D341Med (cell line): ENCODE measurements around the gene STMN3.
"Not testable (repeated sequence)": the region's sequence is repeated elsewhere in the genome, so short reads cannot be mapped to it uniquely, and the experiment has no call there.

Experiments used
- DNase-seq: peaks from one replicate; pipeline ENCODE4 v3.0.0; 2012; ENCODE audit warnings: low spot score

Gene STMN3

DNA sequence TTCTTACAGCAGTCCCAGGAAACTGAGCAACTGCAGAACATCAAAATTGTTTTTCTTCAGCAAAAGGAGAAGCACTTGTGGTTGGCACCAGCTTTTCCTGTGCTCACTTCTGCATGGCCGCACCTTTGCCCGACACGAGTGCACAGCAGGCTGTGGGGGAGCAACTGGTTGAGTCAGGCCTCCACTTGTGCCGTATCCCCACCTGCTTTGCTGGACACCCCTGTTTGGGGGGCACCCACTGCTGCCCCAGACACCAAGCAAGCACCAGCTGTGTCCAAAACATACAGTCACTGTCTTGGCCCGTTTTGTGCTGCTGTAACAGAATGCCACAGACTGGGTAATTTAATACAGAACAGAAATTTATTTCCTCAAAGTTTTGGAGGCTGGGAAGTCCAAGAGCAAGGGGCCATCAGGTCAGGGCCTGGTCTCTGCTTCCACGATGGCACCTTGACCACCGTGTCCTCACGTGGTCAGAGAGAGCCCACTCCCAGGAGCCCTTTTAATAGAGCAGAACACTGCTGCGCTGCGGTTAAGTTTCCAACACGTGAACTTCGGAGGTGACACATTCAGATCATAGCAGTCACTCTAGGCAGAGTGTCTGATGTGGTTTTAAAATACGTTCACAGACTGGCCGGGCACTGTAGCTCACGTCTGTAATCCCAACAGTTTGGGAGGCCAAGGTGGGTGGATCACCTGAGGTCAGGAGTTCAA is 17.6 kb downstream of the STMN3 start:
- DNase-seq: no peak

DNA sequence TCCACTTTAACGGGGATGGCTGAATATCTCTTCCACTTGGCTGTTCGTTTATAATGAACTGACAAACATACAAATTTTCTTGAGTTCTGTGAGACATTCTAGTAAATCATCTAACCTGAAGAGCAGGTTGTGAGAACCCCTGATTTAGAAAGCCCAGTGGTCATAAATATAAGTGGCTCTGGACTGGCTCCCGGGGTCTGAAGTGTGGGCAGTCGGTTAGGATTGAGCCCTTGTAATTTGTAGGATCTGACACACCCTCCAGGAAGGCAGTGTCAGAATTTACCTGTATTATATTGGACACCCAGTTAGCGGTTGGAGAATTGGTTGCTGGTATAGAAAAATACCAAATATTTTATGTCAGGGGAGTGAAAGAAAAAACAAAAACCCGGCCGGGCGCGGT is 19.5 kb downstream of the STMN3 start:
- DNase-seq: no peak

DNA sequence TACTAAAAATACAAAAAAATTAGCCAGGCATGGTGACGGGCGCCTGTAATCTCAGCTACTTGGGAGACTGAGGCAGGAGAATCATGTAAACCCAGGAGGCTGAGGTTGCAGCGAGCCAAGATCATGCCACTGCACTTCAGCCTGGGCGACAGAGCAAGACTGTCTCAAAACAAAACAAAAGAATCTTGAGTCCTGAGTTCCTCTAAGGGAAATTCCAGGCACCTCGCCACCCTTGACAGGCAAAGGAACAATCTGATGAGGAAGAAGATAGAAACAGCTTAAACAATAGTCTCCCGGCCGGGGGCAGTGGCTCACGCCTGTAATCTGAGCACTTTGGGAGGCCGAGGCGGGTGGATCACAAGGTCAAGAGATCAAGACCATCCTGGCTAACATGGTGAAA is 21.8 kb downstream of the STMN3 start:
- DNase-seq: not testable (repeated sequence)

DNA sequence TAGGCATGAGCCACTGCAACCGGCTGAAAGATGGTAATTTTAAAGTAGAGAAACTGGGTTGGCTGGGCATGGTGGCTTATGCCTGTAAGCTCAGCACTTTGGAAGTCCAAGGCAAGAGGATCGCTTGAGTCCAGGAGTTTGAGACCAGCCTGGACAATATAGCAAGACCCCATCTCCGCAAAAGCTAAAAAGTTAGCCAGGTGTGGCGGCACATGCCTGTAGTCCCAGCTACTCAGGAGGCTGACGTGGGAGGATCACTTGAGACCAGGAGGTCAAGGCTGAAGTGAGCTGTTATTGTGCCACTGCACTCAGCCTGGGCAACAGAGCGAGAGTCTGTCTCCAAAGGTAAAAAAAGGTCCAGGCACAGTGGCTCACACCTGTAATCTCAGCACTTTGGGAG is 22.3 kb downstream of the STMN3 start:
- DNase-seq: not testable (repeated sequence)

DNA sequence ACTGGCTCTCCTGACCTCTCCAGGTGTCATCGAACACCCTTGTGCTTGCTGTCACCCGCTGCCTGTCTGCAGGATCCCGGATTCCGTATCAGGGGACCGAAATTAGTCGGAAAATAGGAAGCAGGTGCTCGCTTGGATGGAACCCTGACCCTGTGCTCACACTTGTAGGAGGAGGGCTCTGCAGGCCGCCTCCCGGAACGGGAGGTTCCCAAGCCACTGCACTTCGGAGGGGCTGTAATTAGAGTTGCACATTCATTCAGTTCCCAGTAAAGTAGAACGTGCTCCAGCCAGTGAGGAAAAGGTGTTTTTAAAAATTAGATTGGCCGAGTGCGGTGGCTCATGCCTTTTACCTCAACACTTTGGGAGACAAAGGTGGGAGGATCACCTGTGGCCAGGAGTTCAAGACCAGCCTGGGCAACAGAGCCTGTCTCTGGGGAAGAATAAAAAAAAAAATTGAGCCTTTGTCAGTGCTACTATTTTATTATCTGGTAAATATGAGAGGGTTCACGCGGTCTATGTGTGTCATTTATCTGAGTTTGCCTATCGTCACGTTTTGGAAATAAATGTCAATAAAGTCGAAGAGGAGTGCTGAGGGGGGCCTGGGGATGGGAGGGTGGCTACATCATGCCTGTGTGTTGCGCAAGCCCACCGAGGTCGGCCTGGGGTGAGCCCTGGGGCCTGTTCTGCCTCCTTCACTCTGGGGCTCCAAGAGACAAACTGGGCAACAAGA is 24.8 kb downstream of the STMN3 start:
- DNase-seq: peak; percentile 74

DNA sequence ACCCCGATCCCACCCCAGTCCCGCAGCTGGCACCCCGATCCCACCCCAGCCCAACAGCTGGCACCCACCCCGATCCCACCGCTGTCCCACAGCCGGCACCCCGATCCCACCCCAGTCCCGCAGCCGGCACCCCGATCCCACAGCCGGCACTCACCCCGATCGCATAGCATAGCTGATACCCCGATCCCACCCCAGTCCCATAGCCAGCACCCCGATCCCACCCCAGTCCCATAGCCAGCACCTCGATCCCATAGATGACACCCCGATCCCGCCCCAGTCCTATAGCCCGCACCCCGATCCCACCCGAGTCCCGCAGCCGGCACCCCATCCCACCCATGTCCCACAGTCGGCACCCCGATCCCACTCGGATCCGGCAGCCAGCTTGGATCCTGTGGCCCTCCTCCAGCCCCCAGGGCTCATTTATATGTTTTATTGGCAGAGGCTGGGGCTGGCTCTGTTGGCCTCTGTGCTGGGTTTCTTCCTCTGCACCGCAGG is 25.4 kb downstream of the STMN3 start:
- no peak for DNase-seq

DNA sequence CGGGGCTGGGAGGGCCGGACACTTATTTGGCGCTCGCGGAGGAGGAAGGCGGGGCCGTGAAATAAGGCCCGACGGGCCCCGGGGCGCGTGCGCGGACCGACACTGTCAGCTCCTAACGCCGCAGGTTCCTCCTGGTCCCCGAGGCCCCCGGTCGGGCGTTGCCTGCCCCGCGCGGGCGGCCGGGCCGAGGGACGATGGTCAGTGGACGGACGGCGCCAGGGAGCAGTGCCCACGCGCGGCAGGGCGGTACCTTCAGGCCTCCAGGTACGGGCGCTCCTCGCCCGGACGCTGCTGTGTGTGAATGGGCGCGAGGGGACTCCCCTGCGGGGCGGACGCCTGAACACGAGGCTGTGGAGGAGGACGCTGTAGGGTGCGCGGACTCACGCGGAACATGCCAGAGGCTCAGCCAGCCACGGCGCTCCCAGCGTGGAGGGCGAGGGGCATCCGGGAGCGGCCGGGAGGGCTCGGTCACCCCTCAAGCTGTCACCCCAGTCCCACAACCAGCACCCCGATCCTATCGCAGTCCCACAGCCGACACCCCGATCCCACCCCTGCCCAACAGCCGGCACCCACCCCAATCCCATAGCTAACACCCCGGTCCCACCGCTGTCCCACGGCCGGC is 26.0 kb downstream of the STMN3 start:
- DNase-seq: peak; percentile 98

DNA sequence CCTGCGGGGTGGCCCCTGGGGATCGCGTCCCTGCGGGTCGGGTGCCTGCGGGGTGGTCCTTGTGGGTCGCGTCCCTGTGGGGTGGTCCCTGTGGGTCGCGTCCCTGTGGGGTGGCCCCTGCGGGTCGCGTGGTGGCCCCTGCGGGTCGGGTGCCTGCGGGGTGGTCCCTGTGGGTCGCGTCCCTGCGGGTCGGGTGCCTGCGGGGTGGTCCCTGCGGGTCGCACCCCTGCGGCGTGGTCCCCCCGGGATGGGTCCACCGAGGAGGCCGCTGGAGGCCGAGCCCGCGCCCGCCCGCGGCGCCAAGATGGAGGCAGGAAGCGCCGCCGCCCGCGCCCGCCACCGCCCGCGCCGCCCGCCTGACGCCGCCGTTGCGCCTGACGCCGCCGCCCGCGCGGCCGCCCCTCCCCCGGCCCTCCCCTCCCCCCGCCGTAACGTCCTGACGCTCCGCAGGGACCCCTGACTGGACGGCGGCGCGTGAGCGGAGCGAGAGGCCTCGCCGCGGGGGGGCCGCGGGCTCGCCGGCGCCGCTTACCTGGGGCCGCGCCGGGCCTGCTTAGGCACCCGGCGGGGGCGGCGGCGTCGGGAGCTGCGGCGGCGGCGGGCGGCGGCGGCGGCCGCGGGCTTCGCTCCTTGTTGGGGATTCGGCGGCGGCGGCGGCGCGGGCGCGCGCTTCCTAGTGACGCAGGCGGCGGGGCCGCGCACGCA is 26.6 kb downstream of the STMN3 start, which contains the start of gene GMEB2:
Gene GMEB2 (minus strand): TSS at position 678 of the 705 bp plus-strand sequence. CDS start 7,704 bp downstream, outside the sequence.
- DNase-seq: peak; percentile 95

DNA sequence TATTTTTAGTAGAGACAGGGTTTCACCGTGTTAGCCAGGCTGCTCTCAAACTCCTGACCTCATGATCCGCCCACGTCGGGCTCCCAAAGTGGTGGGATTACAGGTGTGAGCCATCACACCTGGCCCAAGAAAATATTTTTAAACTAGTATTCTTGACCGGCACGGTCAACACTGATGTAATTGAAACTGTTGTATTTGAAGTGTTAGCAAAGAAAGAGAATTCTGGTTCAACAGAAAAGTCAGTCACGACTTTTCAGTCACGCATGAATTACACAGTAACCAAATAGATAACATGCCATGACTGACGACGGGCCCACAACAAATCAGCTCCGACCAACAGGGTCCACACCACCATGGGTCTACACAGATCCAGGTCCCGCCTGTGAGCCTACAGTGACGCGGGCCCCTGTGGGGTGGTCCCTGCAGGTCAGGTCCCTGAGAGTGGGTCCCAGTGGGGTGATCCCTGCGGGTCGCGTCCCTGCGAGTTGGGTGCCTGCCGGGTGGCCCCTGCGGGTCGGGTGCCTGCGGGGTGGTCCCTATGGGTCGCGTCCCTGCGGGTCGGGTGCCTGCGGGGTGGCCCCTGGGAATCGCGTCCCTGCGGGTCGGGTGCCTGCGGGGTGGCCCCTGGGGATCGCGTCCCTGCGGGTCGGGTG is 27.3 kb downstream of the STMN3 start:
- DNase-seq: peak; percentile 50

DNA sequence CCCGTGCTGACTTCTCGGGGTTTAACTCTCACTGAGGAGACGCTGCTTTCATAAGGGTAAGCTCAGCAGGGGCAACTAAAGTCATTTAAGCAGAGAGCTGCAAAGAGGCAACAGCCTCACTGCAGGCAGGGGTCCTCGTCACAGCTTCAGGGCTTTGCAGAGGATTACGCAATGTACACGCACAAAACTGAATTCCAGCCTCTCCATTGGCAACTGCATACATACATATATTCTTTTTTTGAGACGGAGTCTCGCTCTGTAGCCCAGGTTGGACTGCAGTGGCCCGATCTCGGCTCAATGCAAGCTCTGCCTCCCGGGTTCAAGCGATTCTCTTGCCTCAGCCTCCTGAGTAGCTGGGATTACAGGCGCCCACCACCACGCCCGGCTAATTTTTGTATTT is 28.7 kb downstream of the STMN3 start:
- no peak for DNase-seq

DNA sequence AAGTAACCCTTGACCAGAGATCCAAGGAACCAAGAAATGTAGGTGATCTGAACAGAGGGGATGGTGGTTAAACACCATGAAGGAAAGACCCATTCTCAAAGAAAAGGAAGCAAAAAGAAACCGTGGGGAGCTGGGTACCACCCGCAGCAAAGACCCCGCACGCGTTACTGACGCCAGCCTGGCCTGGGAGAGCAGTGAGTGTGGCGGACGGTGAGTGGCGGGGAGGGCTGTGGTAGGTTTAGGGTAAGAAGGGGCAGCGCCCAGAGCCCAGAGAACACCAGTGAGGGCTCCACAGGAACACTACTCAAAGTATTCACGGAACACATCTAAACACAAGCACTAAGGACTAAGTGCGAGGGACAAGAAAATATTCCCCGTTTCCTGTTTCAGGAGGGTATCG is 30.5 kb downstream of the STMN3 start:
- no peak for DNase-seq

DNA sequence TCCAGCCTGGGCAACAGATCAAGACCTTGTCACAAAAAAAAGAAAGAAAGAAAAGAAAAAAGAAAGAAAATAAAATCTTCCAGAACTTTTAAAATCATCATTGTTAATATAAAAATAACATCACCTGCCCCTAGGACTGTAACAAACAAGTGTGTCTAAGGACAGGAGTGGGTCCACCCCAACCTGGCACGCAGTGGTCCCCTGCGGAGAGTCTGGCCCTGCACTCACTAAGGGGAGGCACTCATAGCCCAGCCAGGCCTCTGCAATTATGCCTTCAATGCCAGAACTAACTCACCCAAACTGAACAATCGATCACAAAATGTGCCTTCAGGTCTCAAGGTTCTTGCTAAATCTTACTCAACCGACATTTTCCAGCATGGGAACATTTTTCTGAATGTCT is 31.1 kb downstream of the STMN3 start:
- no peak for DNase-seq

DNA sequence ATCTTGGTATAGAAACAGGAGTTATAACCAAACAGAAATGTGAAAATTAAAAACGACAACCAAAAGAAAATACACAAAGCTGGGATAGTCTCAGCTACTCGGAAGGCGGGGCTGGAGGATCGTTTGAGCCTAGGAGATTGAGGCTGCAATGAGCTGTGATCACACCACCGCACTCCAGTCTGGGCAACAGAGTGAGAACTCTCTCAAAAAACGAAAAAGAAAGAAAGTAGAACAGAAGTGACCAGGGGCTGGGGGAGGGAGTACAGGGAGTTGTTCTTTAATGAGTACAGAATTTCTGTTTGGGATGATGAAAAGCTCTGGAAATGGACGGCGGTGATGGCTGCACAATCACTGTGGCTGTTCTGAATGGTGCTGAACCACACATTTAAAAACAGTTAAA is 32.2 kb downstream of the STMN3 start:
- no peak for DNase-seq

DNA sequence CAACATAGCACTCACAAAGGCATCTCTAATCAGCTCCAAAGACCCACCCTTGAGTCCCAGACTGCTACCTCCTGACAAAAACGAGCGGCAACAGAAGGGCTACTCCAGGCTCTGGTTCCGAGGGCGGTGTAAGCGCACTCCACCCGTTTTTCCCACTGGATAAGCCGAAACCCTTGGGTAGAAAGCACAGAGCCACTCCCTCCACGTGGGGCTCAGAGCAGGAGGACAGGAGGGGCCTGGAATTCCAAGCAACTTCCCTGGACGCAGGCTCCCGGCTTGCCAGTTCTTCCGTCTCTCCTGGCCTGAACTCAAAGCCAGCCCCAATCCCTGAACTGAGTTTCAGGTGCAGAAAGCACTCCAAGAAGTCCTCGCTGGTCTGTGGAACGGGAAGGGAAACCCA is 33.7 kb downstream of the STMN3 start:
- no peak for DNase-seq

DNA sequence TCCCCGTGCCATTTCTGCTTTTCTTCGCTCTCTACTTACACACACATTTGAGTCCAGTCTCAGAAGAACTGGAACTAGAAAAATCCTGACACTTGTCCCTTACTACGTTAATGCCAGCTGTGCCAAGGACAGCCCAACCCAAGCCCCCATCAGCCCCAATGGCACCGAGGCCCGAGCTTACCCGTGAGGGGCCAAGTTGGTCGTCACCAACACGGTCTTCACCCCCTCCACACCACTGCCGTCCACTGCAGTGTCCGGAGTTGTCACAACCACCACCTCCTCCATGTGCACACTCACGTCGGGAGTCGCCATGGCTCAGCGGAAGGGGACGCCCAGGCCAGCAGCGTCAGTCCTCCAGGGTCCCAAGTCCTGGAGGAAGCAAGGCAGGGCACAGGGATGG is 34.1 kb downstream of the STMN3 start:
- no peak for DNase-seq

DNA sequence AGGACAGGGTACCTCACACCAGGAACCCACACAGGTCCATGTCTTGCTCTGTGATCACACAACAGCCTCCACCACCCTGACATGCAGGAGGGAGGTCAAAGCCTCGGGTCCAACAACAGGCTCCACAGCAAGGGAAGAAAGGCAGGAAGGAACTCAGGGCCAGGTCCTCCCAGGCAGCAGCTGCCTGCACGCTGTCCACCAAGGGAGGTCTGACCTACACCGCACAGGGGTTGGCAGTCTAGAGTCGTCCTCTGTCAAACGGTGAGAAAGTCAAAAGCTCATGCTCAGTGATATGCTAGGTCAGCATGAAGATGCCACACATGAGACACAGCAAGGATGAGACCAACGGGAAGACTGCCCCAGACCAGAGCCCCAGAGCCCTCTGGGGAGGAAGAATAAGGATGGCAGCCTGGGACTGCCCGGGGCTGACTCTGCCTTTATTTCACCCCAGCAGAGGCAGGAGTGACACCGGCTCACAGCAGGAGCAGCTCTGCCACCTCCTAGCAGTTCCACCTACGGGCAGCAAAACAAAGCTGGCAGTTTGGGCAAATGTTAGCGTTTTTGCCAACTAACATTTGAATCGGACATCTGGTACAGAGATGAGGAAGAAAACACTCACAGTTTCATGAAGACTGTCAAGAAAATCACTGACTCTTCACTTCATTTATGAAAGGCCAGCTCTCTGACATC is 34.8 kb downstream of the STMN3 start:
- DNase-seq: no peak

DNA sequence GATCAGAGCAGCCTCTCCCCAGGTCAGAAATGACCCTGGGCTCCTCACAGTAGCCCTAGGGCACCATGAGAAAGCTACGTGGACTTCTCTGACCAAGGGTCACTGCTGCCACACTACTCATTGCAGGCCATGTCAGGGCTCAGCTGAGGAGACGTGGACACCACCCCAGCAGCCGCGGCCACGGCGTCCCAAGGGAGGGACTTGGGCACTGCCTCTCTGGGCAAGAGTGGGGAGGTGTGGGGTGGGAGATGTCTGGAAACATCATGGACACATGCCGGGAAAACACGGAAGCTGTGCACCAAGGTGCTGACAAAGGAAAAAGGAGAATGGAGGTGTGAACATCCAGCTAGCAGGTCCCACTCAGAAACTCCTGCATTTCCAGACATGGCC is 35.4 kb downstream of the STMN3 start:
- no peak for DNase-seq

DNA sequence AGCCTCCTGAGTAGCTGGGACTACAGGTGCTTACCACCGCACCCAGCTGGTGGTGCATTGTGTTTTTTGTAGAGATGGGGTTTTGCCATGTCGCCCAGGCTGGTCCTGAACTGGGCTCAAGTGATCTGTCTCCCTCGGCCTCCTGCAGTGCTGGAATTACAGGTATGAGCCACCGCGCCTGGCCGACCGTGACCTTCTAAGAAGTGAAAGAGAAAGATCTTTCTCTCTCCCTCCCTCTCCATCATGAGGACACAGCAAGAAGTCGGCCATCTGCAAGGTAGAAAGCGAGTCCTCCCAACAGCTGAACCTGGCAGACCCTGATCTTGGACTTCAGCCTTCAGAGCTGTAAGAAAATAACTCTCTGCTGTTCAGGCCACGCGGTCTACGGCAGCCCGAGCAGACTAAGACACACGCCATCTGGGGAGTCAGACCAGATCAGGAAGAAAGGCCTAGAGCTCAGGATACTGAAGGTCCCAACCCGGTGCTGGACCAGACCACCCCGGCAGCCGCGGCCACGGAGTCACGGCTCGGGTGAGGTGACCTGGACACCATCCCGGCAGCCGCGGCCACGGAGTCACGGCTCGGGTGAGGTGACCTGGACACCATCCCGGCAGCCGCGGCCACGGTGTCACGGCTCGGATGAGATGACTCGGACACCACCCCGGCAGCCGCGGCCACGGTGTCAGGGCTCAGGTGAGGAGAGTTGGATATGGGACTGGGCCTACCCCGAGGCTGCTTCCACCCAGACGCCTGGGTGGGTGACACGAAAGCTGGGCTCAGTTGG is 35.9 kb downstream of the STMN3 start:
- no peak for DNase-seq

DNA sequence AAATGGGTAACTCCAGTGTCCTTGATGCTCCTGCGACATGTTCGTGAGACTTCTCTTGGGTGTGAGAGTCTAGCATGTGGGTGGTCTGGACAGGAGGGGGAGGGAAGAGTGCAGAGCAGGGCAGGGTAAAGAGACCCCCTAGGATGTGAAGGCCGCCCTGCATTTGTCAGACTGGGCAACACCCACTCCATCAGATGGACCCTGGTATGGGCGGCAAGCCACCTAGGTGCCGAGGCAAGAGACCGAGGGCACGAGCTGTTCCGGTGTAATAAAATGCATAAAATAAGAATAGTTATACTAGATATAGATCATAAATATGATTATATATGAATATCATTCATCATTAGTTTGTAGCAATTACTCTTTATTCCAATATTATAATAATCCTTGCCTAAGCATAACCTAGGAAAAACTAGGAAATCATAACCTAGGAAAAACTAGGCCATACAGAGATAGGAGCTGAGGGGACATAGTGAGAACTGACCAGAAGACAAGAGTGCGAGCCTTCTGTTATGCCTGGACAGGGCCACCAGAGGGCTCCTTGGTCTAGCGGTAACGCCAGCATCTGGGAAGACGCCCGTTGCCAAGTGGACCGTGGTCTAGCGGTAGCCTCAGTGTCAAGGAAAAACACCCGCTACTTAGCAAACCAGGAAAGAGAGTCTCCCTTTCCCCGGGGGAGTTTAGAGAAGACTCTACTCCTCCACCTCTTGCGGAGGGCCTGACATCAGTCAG is 39.2 kb downstream of the STMN3 start:
- DNase-seq: not testable (repeated sequence)
